Thyroid gland (tissue), 4 donors: ENCODE data around the gene CTSL.

ENCODE experiments used
- CTCF ChIP-seq, 6 experiments: fragments of 200-600 bp in 3 of 6; fragments of 450-650 bp in 3 of 6; sonication (generic) in 3 of 6; IDR thresholded peaks; one replicate each; pipeline ENCODE4 v1.5.1; 2016 to 2019; ENCODE audit warnings: antibody characterized with exemption in 6 of 6, mild to moderate bottlenecking in 2 of 6, inconsistent platforms in 1 of 6, moderate library complexity in 1 of 6
- POLR2A ChIP-seq, 2 donors: fragments of 450-650 bp; IDR thresholded peaks; one replicate each; pipeline ENCODE4 v1.6.1; 2017; ENCODE audit warnings: antibody characterized with exemption in 2 of 2, mild to moderate bottlenecking in 2 of 2, moderate library complexity in 1 of 2

DNA sequence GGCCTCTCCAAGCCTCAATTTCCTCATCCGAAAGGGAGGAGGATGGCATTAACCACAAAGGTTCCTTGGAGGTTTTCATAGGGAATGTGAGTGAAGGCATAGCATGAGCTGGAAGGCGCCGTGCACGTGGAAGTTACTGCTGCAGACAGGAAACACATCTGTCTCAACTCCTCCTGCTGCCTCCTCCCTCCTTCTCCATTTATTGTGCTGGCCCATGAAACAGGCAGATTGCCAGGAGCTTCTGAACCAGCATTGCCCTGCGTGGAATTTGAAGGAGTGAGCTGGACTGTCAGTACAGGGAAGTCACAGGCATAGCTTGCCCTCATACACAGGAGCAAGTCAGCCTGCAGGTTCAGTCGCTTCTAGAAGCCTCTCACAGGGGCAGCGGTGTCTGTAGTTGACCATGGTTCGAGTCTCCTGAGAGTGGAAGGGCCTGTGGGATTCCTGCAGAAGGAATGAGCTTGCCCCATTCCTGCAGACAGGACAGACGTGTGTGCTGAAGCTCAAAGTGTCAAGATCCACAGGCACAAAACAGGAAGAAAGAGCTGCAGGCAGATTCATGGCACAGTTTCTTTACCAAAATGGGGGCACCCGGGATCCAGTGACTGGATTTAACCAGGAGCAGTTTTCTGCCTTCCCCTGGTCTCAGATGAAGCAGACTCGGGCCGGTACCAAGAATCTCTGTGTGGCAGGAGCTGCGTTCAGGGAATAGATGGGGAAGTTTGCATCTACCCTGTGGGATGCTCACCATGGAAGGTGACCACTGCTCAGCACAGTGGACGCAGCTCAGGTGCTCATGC is 48.7 kb upstream of the CTSL start:
- TF ChIP-seq CTCF (IDR thresholded peaks at IDR 0.05) (no peak), POLR2A (IDR thresholded peaks at IDR 0.05) (no peak)
